HCT116 (cell line): Measurements from ENCODE around the gene SLC9A9. TPM values are rescaled to one million over a fixed set of nuclear protein-coding genes. Genes with fewer than 3 reads are reported as not detected.

Source experiments
- ATAC-seq: fragments of 200-7000 bp; cut with Tn5 transposase; 2 replicates; pipeline ENCODE4 v1.9.1; 2020; ENCODE audit warnings: mild to moderate bottlenecking, moderate library complexity
- BruUV-seq: library from RNA; stranded (reverse); fragments of 400-500 nt; replicated peaks from 2 replicates; lab custom pipeline; 2021; lab: Mats Ljungman, UMichigan
- CTCF ChIA-PET: fragments of 300-600 bp; sonication (Branson Sonifier 250); formaldehyde crosslinking; loops from one replicate; lab custom pipeline; 2021; ENCODE audit warnings: antibody characterized with exemption; lab: Charles Lee
- POLR2A ChIA-PET: fragments of 300-600, 350-600 bp; sonication (Branson Sonifier 250); formaldehyde crosslinking; loops from one replicate; lab custom pipeline; 2021; ENCODE audit warnings: antibody characterized with exemption; lab: Charles Lee
- RAD21 ChIA-PET, 2 experiments: fragments of 300-600 bp; sonication (Branson Sonifier 250); formaldehyde crosslinking; loops; one replicate each; lab custom pipeline; 2023; ENCODE audit warnings: low total read pairs in 2 of 2; ENCODE audit not compliant: uncharacterized antibody in 2 of 2, unreplicated experiment in 2 of 2, low non-redundant PET in 1 of 2; lab: Charles Lee
- DNase-seq: peaks from one replicate; pipeline ENCODE4 v3.0.0-alpha.2; 2010; ENCODE audit warnings: low read depth, low spot score
- H2AFZ ChIP-seq: fragments of 200-600 bp; shearing (Covaris generic), sonication (generic); 2 replicates; pipeline ENCODE4 v1.6.1; 2017; ENCODE audit warnings: low read depth, mixed run types, mixed read lengths, antibody characterized with exemption, low read length; ENCODE audit not compliant: poor library complexity, severe bottlenecking
- H3K27ac ChIP-seq: 2 replicates; pipeline ENCODE4 v1.5.1; 2012; ENCODE audit warnings: low read depth, low read length
- H3K27me3 ChIP-seq: fragments of 200-600 bp; sonication (generic); 2 replicates; pipeline ENCODE4 v1.6.1; 2016; ENCODE audit warnings: mixed run types, low read length, mixed read lengths; ENCODE audit not compliant: insufficient read depth
- H3K36me3 ChIP-seq, 2 experiments: fragments of 200-500 bp in 1 of 2; fragments of 200-600 bp in 1 of 2; sonication (Bioruptor generic) in 1 of 2; sonication (generic) in 1 of 2; 2 replicates each; pipeline versions ENCODE4 v1.5.1 to v1.6.1; 2014 to 2016; ENCODE audit warnings: low read length in 2 of 2, inconsistent platforms in 1 of 2, mixed read lengths in 1 of 2, mixed run types in 1 of 2; ENCODE audit not compliant: insufficient read depth in 2 of 2, control insufficient read depth in 1 of 2
- H3K4me1 ChIP-seq, 2 experiments: fragments of 200-600 bp in 1 of 2; sonication (generic) in 1 of 2; 2 replicates each; pipeline versions ENCODE4 v1.5.1 to v1.6.1; 2012 to 2017; ENCODE audit warnings: low read length in 2 of 2, inconsistent platforms in 1 of 2, mild to moderate bottlenecking in 1 of 2, mixed read lengths in 1 of 2, mixed run types in 1 of 2, moderate library complexity in 1 of 2; ENCODE audit not compliant: insufficient read depth in 2 of 2, control insufficient read depth in 1 of 2
- H3K4me2 ChIP-seq: fragments of 200-600 bp; sonication (generic); 2 replicates; pipeline ENCODE4 v1.6.1; 2017; ENCODE audit warnings: mixed run types, low read length, mixed read lengths
- H3K4me3 ChIP-seq, 2 experiments: fragments of 200-600 bp in 1 of 2; sonication (generic) in 1 of 2; replicated peaks in 1 of 2; 2 replicates each; pipeline ENCODE4 v1.5.1; 2011 to 2016; ENCODE audit warnings: low read length in 2 of 2, control low read depth in 1 of 2, low read depth in 1 of 2, mild to moderate bottlenecking in 1 of 2, mixed read lengths in 1 of 2, mixed run types in 1 of 2
- H3K79me2 ChIP-seq: fragments of 200-600 bp; sonication (generic); 2 replicates; pipeline ENCODE4 v1.6.1; 2017; ENCODE audit warnings: mild to moderate bottlenecking, mixed run types, low read length, moderate library complexity, mixed read lengths; ENCODE audit not compliant: insufficient read depth
- H3K9ac ChIP-seq: fragments of 200-600 bp; sonication (generic); 2 replicates; pipeline ENCODE4 v1.6.1; 2016; ENCODE audit warnings: low read length, mixed read lengths
- H3K9me2 ChIP-seq: fragments of 200-600 bp; sonication (generic), shearing (Covaris generic); 2 replicates; pipeline ENCODE4 v1.6.1; 2017; ENCODE audit warnings: mixed run types, mild to moderate bottlenecking, moderate library complexity; ENCODE audit not compliant: insufficient read depth
- H3K9me3 ChIP-seq, 2 experiments: fragments of 200-500 bp in 1 of 2; fragments of 200-600 bp in 1 of 2; sonication (Bioruptor generic) in 1 of 2; sonication (generic) in 1 of 2; 2 replicates each; pipeline ENCODE4 v1.6.1; 2014 to 2017; ENCODE audit warnings: low read length in 2 of 2, mixed read lengths in 2 of 2, inconsistent platforms in 1 of 2, low read depth in 1 of 2, mild to moderate bottlenecking in 1 of 2, mixed run types in 1 of 2, moderate library complexity in 1 of 2; ENCODE audit not compliant: control insufficient read depth in 1 of 2, insufficient read depth in 1 of 2
- H4K20me1 ChIP-seq: fragments of 200-600 bp; sonication (generic), shearing (Covaris generic); 2 replicates; pipeline ENCODE4 v1.6.1; 2017; ENCODE audit warnings: mixed run types, mild to moderate bottlenecking, moderate library complexity; ENCODE audit not compliant: insufficient read depth
- FOSL1 ChIP-seq: IDR thresholded peaks from 2 replicates; pipeline ENCODE4 v1.6.1; 2012; ENCODE audit warnings: low read depth
- MAX ChIP-seq: IDR thresholded peaks from 2 replicates; pipeline ENCODE4 v1.6.1; 2012
- RAD21 ChIP-seq: IDR thresholded peaks from 2 replicates; pipeline ENCODE4 v1.6.1; 2012; ENCODE audit warnings: low read depth, mild to moderate bottlenecking
- REST ChIP-seq: IDR thresholded peaks from 2 replicates; pipeline ENCODE4 v1.6.1; 2012; ENCODE audit warnings: low read depth
- SRF ChIP-seq: IDR thresholded peaks from 2 replicates; pipeline ENCODE4 v1.6.1; 2012; ENCODE audit warnings: low read depth
- ZFX ChIP-seq: fragments of 450-650 bp; IDR thresholded peaks from 2 replicates; pipeline ENCODE4 v1.6.1; 2017
- intact Hi-C: fragments of 100-400 bp; cut with micrococcal nuclease; formaldehyde crosslinking; loops from 2 replicates; pipeline ENCODE4 v1.10.0; 2022
- total RNA-seq: library from RNA; stranded (reverse); gene quantifications from one replicate; pipeline ENCODE4 v1.2.1, GENCODE V29; 2021; ENCODE audit not compliant: unreplicated experiment

SLC9A9 gene
- total RNA-seq, 1 experiment from 2014 or later, result 0.20 TPM

GRCh38 chr3:143736205-143736997, 111.9 kb downstream of the SLC9A9 start:
- Histone ChIP-seq H3K4me2 (no peak overlapping the region), H3K9me2 (no peaks in the 10 kb centered on the region), H3K79me2 (no peaks in the 10 kb centered on the region), H3K9me3 (no peaks in the 10 kb centered on the region), H2AFZ (no peak overlapping the region), H3K4me3 (no peak overlapping the region), H3K9ac (no peak overlapping the region), H4K20me1 (no peaks in the 10 kb centered on the region), H3K36me3 (no peaks in the 10 kb centered on the region), H3K27me3 (no peaks in the 10 kb centered on the region), H3K4me1 (no peaks in the 10 kb centered on the region; a peak in 1 of 4 replicates), H3K27ac (no peak overlapping the region)
- ChIA-PET CTCF (no interaction called here), POLR2A (interaction anchor here (0.9 kb wide), 1 partner anchor 10 kb away, joined by 3 read pairs; no protein-coding TSS in a partner anchor), RAD21 (no interaction called here)
- no peak for TF ChIP-seq ZFX
- no peak for TF ChIP-seq MAX
- no peak for TF ChIP-seq RAD21
- no peak for DNase-seq
- no peak for ATAC-seq
- BruUV-seq, result no TSS peak
- intact Hi-C loops, result no loop called here

GRCh38 chr3:143731776-143732175, 116.5 kb downstream of the SLC9A9 start:
- POLR2A ChIA-PET, result no interaction called here
- Histone ChIP-seq H3K4me3 (no peak overlapping the region), H2AFZ (no peak overlapping the region), H3K27ac (no peak overlapping the region), H3K79me2 (no peaks in the 10 kb centered on the region), H3K4me1 (no peaks in the 10 kb centered on the region; a peak in 1 of 4 replicates), H3K9me2 (no peaks in the 10 kb centered on the region), H3K9me3 (no peaks in the 10 kb centered on the region), H4K20me1 (no peaks in the 10 kb centered on the region), H3K4me2 (no peak overlapping the region), H3K9ac (no peak overlapping the region), H3K36me3 (no peaks in the 10 kb centered on the region), H3K27me3 (no peaks in the 10 kb centered on the region)
- TF ChIP-seq FOSL1 (no peak), ZFX (no peak), REST (no peak), SRF (no peak)
- CTCF ChIA-PET, result no interaction called here
- ATAC-seq (no peak), DNase-seq (no peak)
- intact Hi-C loops, result no loop called here
- BruUV-seq, result no TSS peak
- RAD21 ChIA-PET, result no interaction called here
